OCI-LY1 (cell line): ENCODE results near the gene TXNDC2.

Experiments used
- H2AFZ ChIP-seq: fragments of 200-600 bp; sonication (generic), shearing (Covaris generic); 2 replicates; pipeline ENCODE4 v1.6.0; 2014; ENCODE audit warnings: antibody characterized with exemption, mild to moderate bottlenecking, low read length
- H3F3A ChIP-seq: fragments of 200-600 bp; sonication (generic), shearing (Covaris generic); 2 replicates; pipeline ENCODE4 v1.6.0; 2014; ENCODE audit warnings: mild to moderate bottlenecking, antibody characterized with exemption, low read length, moderate library complexity; ENCODE audit not compliant: insufficient read depth
- H3K27ac ChIP-seq: fragments of 200-600 bp; sonication (generic); 2 replicates; pipeline ENCODE4 v1.5.1; 2014; ENCODE audit warnings: low read length, mixed run types, mild to moderate bottlenecking, low read depth; ENCODE audit not compliant: poor library complexity, severe bottlenecking
- H3K27me3 ChIP-seq: fragments of 200-600 bp; sonication (generic); 2 replicates; pipeline ENCODE4 v1.6.0; 2014; ENCODE audit warnings: antibody characterized with exemption, mild to moderate bottlenecking, low read length, moderate library complexity; ENCODE audit not compliant: insufficient read depth
- H3K36me3 ChIP-seq: fragments of 200-600 bp; sonication (generic); 2 replicates; pipeline ENCODE4 v1.6.1; 2014; ENCODE audit warnings: mild to moderate bottlenecking, antibody characterized with exemption, low read length, moderate library complexity, mixed read lengths; ENCODE audit not compliant: insufficient read depth
- H3K4me1 ChIP-seq: fragments of 200-600 bp; sonication (generic); 2 replicates; pipeline ENCODE4 v1.5.1; 2014; ENCODE audit warnings: mild to moderate bottlenecking, low read length, moderate library complexity; ENCODE audit not compliant: insufficient read depth, severe bottlenecking
- H3K4me2 ChIP-seq: fragments of 200-600 bp; sonication (generic), shearing (Covaris generic); 2 replicates; pipeline ENCODE4 v1.6.1; 2014; ENCODE audit warnings: low read length
- H3K4me3 ChIP-seq: fragments of 200-600 bp; sonication (generic); 2 replicates; pipeline ENCODE4 v1.5.1; 2014; ENCODE audit warnings: low read length, low read depth, mild to moderate bottlenecking, mixed read lengths; ENCODE audit not compliant: poor library complexity, severe bottlenecking
- H3K79me2 ChIP-seq: fragments of 200-600 bp; shearing (Covaris generic); 2 replicates; pipeline ENCODE4 v1.6.1; 2016; ENCODE audit warnings: mixed run types, low read length, mixed read lengths; ENCODE audit not compliant: insufficient read depth
- H3K9ac ChIP-seq: fragments of 200-600 bp; sonication (generic), shearing (Covaris generic); 2 replicates; pipeline ENCODE4 v1.6.1; 2014; ENCODE audit warnings: mild to moderate bottlenecking, low read length, mixed read lengths
- H3K9me2 ChIP-seq: fragments of 200-600 bp; sonication (generic), shearing (Covaris generic); 2 replicates; pipeline ENCODE4 v1.6.1; 2014; ENCODE audit warnings: low read depth, mild to moderate bottlenecking, low read length, mixed read lengths
- H3K9me3 ChIP-seq: fragments of 200-600 bp; shearing (Covaris generic); 2 replicates; pipeline ENCODE4 v1.6.1; 2014; ENCODE audit warnings: low read length, mixed read lengths
- H4K20me1 ChIP-seq: fragments of 200-600 bp; sonication (generic), shearing (Covaris generic); 2 replicates; pipeline ENCODE4 v1.6.0; 2016; ENCODE audit warnings: mild to moderate bottlenecking, low read length; ENCODE audit not compliant: insufficient read depth
- CTCF ChIP-seq: fragments of 200-600 bp; sonication (generic), shearing (Covaris generic); IDR thresholded peaks from 2 replicates; pipeline ENCODE4 v1.5.1; 2017; ENCODE audit warnings: mild to moderate bottlenecking, antibody characterized with exemption, low read length, moderate library complexity, mixed read lengths
- EZH2 ChIP-seq: fragments of 200-600 bp; sonication (generic), shearing (Covaris generic); IDR thresholded peaks from 2 replicates; pipeline ENCODE4 v1.8.0; 2017; ENCODE audit warnings: borderline replicate concordance, mixed run types, mild to moderate bottlenecking, antibody characterized with exemption, low read length, moderate library complexity, mixed read lengths

TXNDC2 gene

GRCh38 chr18:9869715-9870430 is 15.9 kb upstream of the TXNDC2 start:
- H2AFZ ChIP-seq = no peak overlapping the region
- no peak overlapping the region for H3K9ac ChIP-seq
- H3K79me2 ChIP-seq = no peaks in the 10 kb centered on the region
- no peak overlapping the region for H3K4me3 ChIP-seq
- H4K20me1 ChIP-seq = no peaks in the 10 kb centered on the region
- H3K9me2 ChIP-seq = no peaks in the 10 kb centered on the region
- TF ChIP-seq EZH2 = no peak
- no peak for TF ChIP-seq CTCF
- H3K4me1 ChIP-seq = no peaks in the 10 kb centered on the region
- no peak overlapping the region for H3K27ac ChIP-seq
- no peaks in the 10 kb centered on the region for H3K36me3 ChIP-seq
- H3K9me3 ChIP-seq = no peaks in the 10 kb centered on the region
- no peak overlapping the region for H3K4me2 ChIP-seq
- no peaks in the 10 kb centered on the region for H3F3A ChIP-seq
- no peaks in the 10 kb centered on the region for H3K27me3 ChIP-seq

- Histone ChIP-seq H3K9ac (no peak overlapping the region), H3K27ac (no peak overlapping the region)
Observed at GRCh38 chr18:9870431-9871008, 15.3 kb upstream of the TXNDC2 start.

GRCh38 chr18:9871244-9871746 is 14.5 kb upstream of the TXNDC2 start:
- Histone ChIP-seq H3K9me3 (no peaks in the 10 kb centered on the region), H3K27me3 (no peaks in the 10 kb centered on the region), H3K9me2 (no peaks in the 10 kb centered on the region), H3K4me1 (no peaks in the 10 kb centered on the region), H3K9ac (no peak overlapping the region), H3K4me2 (no peak overlapping the region), H3F3A (no peaks in the 10 kb centered on the region), H4K20me1 (no peaks in the 10 kb centered on the region), H2AFZ (no peak overlapping the region), H3K27ac (no peak overlapping the region), H3K36me3 (no peaks in the 10 kb centered on the region), H3K79me2 (no peaks in the 10 kb centered on the region), H3K4me3 (no peak overlapping the region)
- TF ChIP-seq CTCF (no peak), EZH2 (no peak)

More at GRCh38 chr18:9870431-9871008, 15.3 kb upstream of the TXNDC2 start:
- no peaks in the 10 kb centered on the region for H4K20me1 ChIP-seq
- H3K4me1 ChIP-seq = no peaks in the 10 kb centered on the region
- no peaks in the 10 kb centered on the region for H3K9me3 ChIP-seq
- no peaks in the 10 kb centered on the region for H3K9me2 ChIP-seq
- H3K36me3 ChIP-seq = no peaks in the 10 kb centered on the region
- no peak overlapping the region for H3K4me3 ChIP-seq
- no peaks in the 10 kb centered on the region for H3K27me3 ChIP-seq
- no peaks in the 10 kb centered on the region for H3F3A ChIP-seq
- H3K79me2 ChIP-seq = no peaks in the 10 kb centered on the region
- no peak overlapping the region for H3K4me2 ChIP-seq
- TF ChIP-seq CTCF = no peak
- TF ChIP-seq EZH2 = no peak
- H2AFZ ChIP-seq = no peak overlapping the region
